Neural crest cell (in vitro differentiated cells): ENCODE measurements around the gene PSMD9. TPM values are rescaled to one million over a fixed set of nuclear protein-coding genes. Genes with fewer than 3 reads are reported as not detected.

Source experiments
- DNase-seq: peaks from one replicate; pipeline ENCODE4 v3.0.0; 2021; ENCODE audit warnings: low read depth, mixed read lengths, low spot score
- H3K27ac Mint-ChIP-seq: one replicate; pipeline ENCODE4 v1.8.0; 2021; ENCODE audit warnings: mild to moderate bottlenecking, mixed read lengths; ENCODE audit not compliant: unreplicated experiment
- H3K27me3 Mint-ChIP-seq: 2 replicates; pipeline ENCODE4 v1.8.0; 2021; ENCODE audit warnings: low read depth, mild to moderate bottlenecking, mixed read lengths
- H3K36me3 Mint-ChIP-seq: 2 replicates; pipeline ENCODE4 v1.8.0; 2021; ENCODE audit warnings: low read depth, mild to moderate bottlenecking, mixed read lengths
- H3K4me1 Mint-ChIP-seq: 2 replicates; pipeline ENCODE4 v1.8.0; 2021; ENCODE audit warnings: mixed read lengths
- H3K4me3 Mint-ChIP-seq: one replicate; pipeline ENCODE4 v1.8.0; 2021; ENCODE audit warnings: mild to moderate bottlenecking, mixed read lengths
- H3K9me3 Mint-ChIP-seq: 2 replicates; pipeline ENCODE4 v1.8.0; 2021; ENCODE audit warnings: mixed read lengths
- CTCF ChIP-seq: fragments of 200-600 bp; sonication (generic); conservative IDR thresholded peaks from 2 replicates; pipeline ENCODE4 v1.5.0; 2021; ENCODE audit warnings: antibody characterized with exemption, mild to moderate bottlenecking
- total RNA-seq: library from RNA; stranded (reverse); gene quantifications from 2 replicates; pipeline ENCODE4 v1.2.1, GENCODE V29; 2021

The PSMD9 gene
- total RNA-seq, 1 donor from 2014 or later: 46.3 TPM

GRCh38 chr12:121917950-121918678 is 29.5 kb downstream of the PSMD9 start, which contains the start of gene CFAP251:
Gene CFAP251, plus strand, starts transcription at chr12:121918592. Its CDS starts 2,714 bp downstream, at chr12:121921306.
- Mint-ChIP-seq H3K27me3 (no peaks in the 10 kb centered on the region), H3K36me3 (peaks cover 6% of the 10 kb centered on the region), H3K27ac (peak within 1 kb of the TSS; percentile 64), H3K4me1 (peaks cover 31% of the 10 kb centered on the region), H3K9me3 (no peaks in the 10 kb centered on the region), H3K4me3 (peak within 1 kb of the TSS; percentile 76)
- peak; percentile 79 for DNase-seq
- peak; percentile 68 for TF ChIP-seq CTCF

- Mint-ChIP-seq H3K4me3 (no peak overlapping the region), H3K4me1 (peaks cover 34% of the 10 kb centered on the region), H3K27me3 (peaks cover 2% of the 10 kb centered on the region), H3K36me3 (peaks cover 6% of the 10 kb centered on the region), H3K27ac (no peak overlapping the region), H3K9me3 (no peaks in the 10 kb centered on the region)
- TF ChIP-seq CTCF: no peak
- no peak for DNase-seq
Observed at GRCh38 chr12:121918679-121919038, 30.1 kb downstream of the PSMD9 start.

- H3K9me3 Mint-ChIP-seq: no peaks in the 10 kb centered on the region
- TF ChIP-seq CTCF: no peak
- peaks cover 6% of the 10 kb centered on the region for H3K36me3 Mint-ChIP-seq
- H3K4me1 Mint-ChIP-seq: peaks cover 40% of the 10 kb centered on the region
- no peak overlapping the region for H3K27ac Mint-ChIP-seq
- peaks cover 5% of the 10 kb centered on the region for H3K27me3 Mint-ChIP-seq
- no peak for DNase-seq
- H3K4me3 Mint-ChIP-seq: no peak overlapping the region
Observed at GRCh38 chr12:121921066-121921465, 32.5 kb downstream of the PSMD9 start.

GRCh38 chr12:121925358-121925695 is 36.7 kb downstream of the PSMD9 start:
- Mint-ChIP-seq H3K9me3 (no peaks in the 10 kb centered on the region), H3K27me3 (peaks cover 5% of the 10 kb centered on the region), H3K4me1 (peaks cover 18% of the 10 kb centered on the region), H3K4me3 (no peak overlapping the region), H3K36me3 (no peaks in the 10 kb centered on the region), H3K27ac (peak overlapping the region; percentile 20)
- TF ChIP-seq CTCF: no peak
- DNase-seq: no peak

- H3K27ac Mint-ChIP-seq: peak overlapping the region; percentile 36
- H3K4me3 Mint-ChIP-seq: no peak overlapping the region
- H3K4me1 Mint-ChIP-seq: peaks cover 18% of the 10 kb centered on the region
Observed at GRCh38 chr12:121926874-121927706, 38.5 kb downstream of the PSMD9 start.

More at GRCh38 chr12:121926874-121927706, 38.5 kb downstream of the PSMD9 start:
- peaks cover 3% of the 10 kb centered on the region for H3K36me3 Mint-ChIP-seq
- H3K9me3 Mint-ChIP-seq: no peaks in the 10 kb centered on the region
- no peak for DNase-seq
- H3K27me3 Mint-ChIP-seq: peaks cover 5% of the 10 kb centered on the region
- no peak for TF ChIP-seq CTCF
